Fibroblast of the conjunctiva (primary cell): ENCODE measurements around the gene NIT1.

Experiments
- DNase-seq: peaks from one replicate; pipeline ENCODE4 v3.0.0-alpha.2; 2010; ENCODE audit warnings: low read depth

Gene NIT1

DNA sequence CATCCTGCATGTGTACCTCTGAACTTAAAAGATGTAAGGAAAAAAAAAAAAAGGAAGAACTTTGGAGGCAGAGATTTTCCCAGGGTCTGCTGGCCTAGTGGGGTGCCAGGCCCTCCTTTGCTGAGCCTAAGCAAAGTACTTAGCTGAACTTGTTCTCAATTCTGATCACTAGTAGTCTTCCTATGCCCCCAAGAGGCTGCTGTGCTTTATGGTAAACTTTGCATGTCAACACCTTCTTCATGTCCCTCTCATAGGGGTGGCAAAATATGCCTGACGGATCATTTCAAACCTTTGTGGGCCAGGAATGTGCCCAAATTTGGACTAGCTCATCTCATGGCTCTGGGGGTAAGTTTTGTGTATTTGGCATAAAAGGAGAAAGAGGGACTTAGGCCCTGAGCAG lies 40.0 kb downstream of the NIT1 start:
- DNase-seq, result no peak

DNA sequence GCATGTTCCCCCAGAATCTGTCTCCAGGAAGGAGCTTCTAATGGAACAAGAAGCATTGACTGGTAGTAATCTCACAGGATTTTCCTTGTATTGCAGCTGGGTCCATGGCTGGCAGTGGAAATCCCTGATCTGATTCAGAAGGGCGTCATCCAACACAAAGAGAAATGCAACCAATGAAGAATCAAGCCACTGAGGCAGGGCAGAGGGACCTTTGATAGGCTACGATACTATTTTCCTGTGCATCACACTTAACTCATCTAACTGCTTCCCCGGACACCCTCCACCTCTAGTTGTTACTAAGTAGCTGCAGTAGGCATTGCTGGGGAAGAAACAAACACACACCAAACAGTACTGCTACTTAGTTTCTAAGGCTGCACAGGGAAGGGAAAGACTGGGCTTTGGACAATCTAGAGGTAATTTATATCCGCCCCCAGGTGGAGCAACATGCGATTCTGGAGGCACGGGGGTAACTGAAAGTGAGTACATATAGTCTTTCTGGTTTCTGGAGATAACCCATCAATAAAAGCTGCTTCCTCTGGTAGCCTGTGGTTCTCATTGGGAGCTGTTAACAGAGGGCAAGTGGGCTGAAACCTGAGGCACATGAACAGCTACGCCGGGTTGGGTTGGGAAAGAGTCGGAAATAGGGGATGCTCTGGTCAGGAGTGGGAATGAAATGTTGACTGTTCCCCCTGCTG lies 40.6 kb downstream of the NIT1 start:
- DNase-seq, result no peak

- peak; percentile 80 for DNase-seq
Measured at GRCh38 chr1:161159087-161159912, 41.4 kb downstream of the NIT1 start, which contains the start of gene USP21. USP21 (plus strand) TSS chr1:161159500; CDS start chr1:161160641, 1,141 bp downstream.

- DNase-seq, result no peak
Measured at GRCh38 chr1:161159913-161160243, 42.0 kb downstream of the NIT1 start.

GRCh38 chr1:161160671-161161145 lies 42.8 kb downstream of the NIT1 start:
- DNase-seq, result no peak

GRCh38 chr1:161161652-161162051 lies 43.7 kb downstream of the NIT1 start:
- no peak for DNase-seq

DNA sequence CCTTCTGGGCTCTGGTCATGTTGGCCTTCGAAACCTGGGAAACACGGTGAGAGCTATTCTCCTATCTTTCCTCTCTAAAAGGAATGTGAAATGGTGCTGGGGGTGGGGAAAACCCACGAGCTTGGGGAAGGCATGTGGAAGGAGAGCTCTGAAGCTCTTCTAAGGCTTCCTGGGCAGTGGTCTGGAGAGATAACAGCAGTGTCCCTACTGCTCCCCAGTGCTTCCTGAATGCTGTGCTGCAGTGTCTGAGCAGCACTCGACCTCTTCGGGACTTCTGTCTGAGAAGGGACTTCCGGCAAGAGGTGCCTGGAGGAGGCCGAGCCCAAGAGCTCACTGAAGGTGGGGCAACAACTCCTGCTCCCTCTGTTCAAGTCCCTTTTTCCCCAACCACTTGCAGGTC lies 44.1 kb downstream of the NIT1 start:
- no peak for DNase-seq

DNA sequence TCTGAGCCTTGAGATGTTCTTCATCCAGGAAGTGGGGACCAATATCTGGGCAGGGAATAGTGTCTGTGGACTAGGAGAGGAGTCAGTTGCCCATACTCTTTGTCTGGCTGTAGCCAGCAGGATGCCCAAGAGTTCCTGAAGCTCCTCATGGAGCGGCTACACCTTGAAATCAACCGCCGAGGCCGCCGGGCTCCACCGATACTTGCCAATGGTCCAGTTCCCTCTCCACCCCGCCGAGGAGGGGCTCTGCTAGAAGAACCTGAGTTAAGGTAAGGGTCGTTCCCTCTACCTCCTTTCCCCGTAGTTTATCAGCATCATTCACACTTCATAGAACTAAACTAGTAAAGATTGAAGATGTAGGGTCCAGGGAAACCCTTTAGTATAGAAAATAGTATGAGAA lies 44.9 kb downstream of the NIT1 start:
- DNase-seq, result no peak

DNA sequence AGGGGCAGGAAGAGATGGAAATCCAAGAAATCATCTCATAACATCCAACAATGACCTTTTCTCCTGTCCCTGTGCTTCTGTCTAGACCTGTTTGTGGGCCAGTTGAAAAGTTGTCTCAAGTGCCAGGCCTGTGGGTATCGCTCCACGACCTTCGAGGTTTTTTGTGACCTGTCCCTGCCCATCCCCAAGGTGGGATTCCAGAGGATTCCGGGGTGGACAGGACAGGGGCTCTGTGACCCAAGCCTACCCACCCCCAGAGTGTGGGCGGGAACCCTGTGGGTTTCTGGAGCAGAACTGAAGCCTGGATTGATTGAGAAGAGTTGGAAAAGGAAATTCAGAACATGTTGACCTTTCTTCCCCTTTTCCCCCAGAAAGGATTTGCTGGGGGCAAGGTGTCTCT lies 45.9 kb downstream of the NIT1 start:
- no peak for DNase-seq

DNA sequence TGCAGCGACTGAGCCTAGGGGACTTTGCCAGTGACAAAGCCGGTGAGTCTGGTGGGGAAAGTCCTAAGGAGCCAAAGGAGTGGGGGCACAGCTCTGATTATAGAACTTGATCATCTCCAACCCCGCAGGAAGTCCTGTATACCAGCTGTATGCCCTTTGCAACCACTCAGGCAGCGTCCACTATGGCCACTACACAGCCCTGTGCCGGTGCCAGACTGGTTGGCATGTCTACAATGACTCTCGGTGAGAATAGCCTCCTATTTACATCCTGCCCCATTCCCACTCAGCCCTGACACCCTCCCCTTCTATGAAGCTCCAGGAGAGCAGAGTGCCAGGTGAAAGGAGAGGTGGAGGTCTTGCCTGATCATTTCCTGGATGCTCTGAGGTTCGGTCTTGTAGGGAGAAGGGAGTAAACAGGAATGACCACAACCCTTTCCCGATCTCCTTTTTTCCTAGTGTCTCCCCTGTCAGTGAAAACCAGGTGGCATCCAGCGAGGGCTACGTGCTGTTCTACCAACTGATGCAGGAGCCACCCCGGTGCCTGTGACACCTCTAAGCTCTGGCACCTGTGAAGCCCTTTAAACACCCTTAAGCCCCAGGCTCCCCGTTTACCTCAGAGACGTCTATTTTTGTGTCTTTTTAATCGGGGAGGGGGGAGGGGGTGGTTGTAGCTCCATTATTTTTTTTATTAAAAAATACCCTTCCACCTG lies 47.2 kb downstream of the NIT1 start:
- DNase-seq, result no peak

DNA sequence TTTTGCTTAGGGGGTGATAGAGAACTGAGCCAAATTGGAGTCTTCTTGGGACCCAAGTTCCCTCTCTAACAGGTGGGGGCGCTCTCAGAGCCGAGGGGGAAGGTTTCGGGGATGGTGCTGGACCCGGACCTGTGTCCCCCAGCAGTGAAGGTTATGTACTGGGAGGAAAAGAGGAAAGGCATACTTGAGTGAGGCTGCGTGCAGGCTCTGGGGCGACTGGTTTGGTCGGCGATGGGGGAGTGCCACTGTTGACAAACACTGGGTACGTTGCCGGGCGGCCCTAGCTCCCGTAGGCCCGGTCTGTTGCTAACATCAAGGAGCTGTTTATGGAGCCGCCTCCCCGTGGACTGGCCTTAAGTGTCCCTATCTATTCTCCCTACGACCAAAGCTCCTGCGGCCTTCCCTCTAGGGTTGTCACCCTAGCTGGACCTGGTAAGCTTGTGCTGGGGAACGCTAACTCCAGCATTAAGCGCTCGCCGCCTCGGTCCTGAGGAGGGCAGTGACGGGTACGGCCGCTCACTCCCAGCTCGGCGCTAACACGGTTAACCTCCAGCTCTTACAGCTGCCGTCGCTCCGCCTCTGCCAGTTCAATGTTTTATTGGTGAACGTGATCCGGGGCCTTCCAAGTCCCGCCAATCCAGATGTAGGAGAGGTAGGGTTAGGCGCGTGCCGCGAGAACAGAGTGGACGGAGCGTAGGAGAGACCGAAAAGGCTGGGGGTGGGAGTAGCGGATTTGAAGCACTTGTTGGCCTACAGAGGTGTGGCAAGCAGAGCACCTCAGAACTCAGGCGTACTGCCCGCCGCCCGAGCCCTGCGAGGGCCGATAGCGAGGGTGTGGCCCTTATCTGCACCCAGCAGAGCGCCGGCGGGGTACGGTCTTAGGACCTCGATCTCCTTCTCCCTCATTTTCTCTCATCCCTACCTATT lies 48.1 kb downstream of the NIT1 start, which contains the start of gene PPOX:
PPOX (plus strand) TSS at position 685 of the 927 bp plus-strand sequence. CDS start 422 bp downstream, outside the sequence.
- DNase-seq, result peak; percentile 97

DNA sequence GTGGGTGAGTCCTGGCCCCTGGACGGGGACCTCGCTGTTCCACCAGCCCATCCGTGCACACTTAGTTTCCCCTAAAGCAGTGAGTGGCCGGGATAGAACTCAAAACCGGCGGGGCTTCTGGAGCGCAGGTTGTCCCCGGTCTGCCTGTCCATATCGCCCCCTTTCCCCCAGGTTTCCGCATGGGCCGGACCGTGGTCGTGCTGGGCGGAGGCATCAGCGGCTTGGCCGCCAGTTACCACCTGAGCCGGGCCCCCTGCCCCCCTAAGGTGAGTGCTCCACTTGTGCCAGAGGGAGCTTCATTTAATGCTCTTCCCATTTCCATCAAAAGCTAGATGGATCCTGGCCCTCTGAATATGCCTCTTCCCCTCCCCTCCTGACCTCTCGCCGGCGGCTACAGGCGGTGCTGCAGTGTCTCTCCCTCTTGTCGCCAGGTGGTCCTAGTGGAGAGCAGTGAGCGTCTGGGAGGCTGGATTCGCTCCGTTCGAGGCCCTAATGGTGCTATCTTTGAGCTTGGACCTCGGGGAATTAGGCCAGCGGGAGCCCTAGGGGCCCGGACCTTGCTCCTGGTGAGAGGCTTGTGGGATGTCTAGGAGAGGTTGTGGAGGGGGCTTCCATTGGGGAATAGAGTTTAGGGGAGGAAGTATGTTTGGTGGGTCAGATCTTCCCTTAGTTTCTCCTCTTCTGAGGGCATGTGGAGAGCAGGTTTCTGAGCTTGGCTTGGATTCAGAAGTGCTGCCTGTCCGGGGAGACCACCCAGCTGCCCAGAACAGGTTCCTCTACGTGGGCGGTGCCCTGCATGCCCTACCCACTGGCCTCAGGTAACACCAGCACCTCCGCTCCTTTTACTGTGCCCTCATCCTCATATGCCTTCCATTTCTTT lies 49.0 kb downstream of the NIT1 start:
- no peak for DNase-seq

- no peak for DNase-seq
Measured at GRCh38 chr1:161168906-161169305, 51.0 kb downstream of the NIT1 start.
